C1 segment of cervical spinal cord (tissue), 14 donors: ENCODE data around the gene B4GALT1.
"Not testable (repeated sequence)": the region's sequence is repeated elsewhere in the genome, so short reads cannot be mapped to it uniquely, and the experiment has no call there.

Experiments used
- DNase-seq, 14 donors: peaks; one replicate each; lab custom pipeline; 2025; lab: John Stamatoyannopoulos, UW

Gene B4GALT1

DNA sequence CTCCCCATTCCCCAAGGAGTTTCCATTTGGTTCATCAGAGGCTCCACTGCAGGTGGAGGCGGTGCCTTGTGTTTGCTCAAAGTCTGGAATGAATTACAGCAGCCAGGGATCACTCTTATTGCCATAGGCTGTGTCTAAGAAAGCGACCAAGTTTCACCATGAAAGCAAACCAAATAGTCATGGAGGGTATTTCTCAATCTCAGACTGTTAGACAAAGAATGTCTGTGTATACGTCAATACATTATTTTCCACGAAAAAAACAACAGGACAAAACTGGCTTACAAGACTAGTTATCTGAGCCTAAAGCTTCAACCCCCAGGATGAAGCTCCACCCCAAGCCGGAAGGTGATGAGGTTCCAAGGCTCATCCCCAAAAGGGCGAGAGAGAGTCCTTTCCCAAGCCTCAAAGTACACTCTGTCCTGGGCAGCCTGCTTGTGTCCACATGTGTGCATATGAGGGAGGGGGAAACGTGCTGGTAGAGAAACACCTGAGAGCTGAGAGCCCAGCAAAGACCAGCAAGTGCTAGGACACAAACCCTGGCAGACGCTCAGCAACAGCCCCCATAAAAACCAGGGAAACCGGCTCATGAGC, 4.3 kb downstream of the B4GALT1 start:
- DNase-seq, result no peak

DNA sequence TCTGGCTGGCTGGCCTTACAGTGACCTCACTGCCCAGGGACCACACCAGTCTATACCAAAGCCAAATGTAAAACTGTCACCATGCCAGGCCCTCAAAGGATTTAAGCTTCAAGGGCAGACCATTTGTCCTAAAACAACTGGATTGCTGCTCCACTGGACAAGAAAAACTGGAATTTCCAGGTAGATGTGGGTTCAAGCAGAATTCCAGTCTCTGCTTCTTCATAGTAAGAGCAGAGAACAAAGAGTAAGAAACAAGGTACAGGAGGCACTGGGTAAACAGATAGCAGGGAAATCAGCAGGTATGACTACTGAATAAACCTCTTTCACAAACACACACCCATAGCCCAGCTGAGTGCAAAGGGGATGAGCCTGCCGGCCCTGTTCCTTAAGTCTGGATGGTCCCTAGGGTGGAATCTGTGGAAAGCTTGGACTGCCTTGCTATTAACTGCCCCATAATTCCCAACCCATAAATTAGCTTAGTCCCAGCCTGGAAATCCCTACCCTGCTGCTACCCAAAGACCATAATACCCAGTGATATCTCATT, 5.5 kb downstream of the B4GALT1 start:
- no peak for DNase-seq

DNA sequence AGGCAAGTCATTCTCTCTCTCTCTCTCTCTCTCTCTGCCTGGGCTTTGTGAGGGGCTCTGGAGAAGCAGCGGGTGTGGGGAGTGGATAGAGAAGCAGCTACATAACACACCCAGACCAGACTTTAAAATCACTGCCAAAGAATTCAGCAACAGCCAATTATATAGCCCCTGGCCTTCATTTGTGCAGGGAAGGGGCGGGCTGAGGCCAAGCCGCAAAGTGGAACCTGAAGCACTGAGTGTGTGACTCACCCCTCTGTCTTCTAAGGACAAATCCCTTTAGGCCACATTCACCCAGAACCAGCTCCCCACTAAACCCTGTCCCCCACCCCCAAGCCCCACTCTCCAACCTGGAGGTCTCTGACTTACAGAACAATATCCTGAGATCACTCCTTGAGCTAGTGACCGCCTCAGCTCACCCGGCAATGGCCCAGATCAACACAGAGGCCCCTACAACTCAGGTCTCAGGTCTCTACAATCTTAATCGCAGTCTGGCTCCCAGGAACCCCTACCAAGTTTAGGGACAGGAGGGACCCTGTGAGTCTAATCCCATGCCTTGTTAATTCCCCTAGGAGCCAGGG, 6.0 kb downstream of the B4GALT1 start:
- DNase-seq, result peak in 4 of 14 donors; percentile 8 to 57 (median 24)

DNA sequence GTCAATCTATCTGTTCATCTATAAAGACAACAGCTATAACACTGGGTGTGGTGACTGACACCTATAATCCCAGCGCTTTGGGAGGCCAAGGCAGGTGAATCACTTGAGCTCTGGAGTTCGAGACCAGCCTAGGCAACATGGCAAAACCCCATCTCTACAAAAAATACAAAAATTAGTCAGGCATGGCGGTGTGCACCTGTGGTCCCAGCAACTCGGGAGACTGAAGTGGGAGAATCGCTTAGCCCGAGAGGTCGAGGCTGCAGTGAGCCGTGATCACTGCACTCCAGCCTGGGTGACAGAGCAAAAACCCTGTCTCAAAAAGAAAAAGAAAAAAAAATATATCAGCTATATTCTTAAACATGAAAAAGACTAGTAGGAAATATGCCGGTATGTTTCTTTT, 6.7 kb downstream of the B4GALT1 start:
- not testable (repeated sequence) for DNase-seq

DNA sequence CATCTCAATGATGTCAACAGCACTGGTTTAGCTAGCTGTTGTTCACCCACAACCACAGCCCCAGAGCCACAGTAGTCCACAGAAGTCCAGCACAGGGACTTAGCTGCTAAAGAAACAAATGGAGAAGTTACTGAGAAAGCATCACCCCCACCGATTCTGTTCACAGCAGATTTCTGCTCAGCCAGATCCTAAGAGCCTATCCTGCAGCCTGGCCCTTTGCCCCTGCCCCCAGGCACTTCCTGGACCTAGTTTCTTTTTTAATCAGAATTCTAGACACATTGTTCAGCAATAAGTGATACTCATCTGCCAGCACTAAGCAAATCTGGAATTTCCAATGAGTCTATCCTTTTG, 7.4 kb downstream of the B4GALT1 start:
- peak in 11 of 14 donors; percentile 15 to 56 (median 28) for DNase-seq

DNA sequence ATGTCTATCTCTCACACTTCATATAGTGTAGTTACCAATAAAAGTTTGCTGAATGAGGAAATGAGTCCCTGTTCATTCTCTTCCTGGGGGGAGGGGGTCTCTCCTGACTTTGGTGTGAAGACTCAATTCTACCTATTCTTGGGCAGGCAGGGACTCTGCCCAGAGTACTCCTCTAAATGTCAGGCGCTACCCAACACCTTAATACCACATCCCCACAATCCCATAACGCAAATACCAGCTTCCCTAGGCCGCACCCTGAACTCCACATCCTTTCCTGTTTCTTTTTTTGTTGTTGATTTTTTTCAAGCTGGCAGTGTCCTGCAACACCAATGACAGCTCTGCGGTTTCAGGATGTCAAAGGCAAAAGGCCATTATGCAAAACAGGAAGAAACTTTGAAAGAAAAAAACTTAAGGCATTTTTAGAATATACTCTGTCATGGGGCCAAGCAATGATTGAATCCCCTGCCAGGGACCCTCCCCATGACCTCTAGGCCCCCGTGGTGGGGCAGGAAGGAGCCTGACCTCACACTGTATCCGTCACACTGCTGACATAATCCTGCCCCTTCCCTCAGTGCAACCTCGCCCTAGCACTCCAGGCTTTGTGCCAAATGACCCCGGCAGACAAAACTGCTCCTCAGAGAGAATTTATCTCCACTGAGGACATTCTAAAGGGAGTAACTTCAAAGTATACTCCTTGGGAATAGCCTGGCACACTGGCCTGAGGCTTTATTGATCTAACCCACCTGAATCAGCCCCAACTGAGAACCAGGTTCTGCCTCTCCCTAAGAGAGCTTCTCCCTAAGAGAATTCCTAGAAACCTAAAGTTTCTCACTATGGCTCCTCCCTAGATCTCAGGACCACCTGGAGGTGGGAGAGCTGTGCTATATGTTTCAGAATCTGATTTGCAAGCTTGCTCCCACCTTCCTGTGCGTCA, 8.0 kb downstream of the B4GALT1 start:
- no peak for DNase-seq

DNA sequence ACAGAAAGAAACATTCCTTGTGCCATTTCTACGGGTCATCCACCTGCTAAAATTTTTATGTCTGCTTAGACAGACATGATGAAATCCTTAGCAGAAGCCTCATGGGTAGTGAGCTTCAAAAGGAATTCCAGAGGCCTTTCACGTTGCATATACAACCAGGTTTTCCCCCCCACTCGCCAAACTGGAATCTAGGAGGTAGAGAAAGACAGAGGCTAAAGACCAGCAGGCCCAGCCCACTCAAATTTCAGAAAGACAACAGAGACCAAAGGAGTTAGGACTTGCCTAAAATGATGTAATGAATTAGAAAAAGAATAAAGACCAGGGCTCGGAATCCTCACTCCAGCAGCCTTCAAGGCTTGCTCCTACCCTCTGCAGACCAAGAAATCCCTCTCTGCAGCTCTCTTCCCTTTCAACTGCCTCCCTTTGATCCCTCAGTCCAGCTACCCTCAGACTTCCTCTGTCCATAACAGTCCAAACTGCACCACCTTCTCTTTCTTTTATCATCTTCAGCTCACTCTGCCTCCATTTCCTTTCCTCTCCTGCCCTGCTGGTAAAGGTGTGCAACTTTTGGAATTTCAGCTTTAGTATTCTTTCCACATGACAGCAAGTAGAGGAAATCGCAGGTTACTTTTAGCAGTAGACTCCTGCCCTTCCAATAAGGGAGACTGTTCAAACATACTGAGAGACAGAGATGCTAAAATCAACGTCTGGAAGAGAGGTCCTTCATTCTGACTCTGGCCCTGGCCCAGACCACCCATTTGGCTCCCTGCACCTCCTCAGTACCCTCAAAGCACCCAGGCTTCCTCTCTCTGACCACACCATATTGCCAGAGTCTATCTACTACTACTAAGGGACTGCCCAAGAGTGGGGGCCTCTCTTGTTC, 8.9 kb downstream of the B4GALT1 start:
- no peak for DNase-seq

DNA sequence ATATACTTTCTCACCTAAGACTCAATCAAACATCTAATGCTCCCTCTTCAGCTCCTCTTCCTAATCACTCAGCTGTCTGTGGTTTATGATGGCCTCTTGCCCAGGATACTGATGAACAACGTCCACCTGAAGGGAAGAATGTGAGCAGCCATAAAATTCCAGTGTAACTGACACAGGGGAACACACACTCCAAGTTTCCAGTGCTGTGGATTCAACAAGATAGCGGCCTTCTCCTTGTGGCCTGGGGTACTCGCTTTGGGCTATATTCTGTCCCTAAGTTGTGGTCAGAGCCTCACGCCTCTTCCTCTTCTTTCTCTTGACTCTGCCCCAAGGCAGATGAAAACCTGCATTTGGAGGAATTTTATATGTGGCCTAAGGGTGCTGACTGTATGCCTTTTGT, 11.7 kb downstream of the B4GALT1 start:
- DNase-seq, result no peak

DNA sequence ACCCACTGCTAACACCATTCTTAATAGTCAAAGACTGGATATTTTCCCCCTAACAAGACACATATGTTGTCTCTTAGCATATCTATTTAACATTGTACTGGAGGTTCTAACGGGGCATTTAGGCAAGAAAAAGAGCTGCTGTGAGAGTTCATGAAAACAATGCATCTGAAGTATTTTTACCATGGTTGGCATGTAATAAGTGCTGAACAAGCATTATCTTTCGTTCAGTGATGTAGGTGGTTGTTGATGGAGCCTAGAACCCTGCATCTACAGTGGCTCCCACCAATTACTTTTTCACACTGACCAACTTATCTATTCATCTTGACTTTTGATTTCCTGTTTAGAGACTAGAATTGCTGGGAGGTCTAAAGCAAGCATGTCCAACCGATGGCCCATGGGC, 12.8 kb downstream of the B4GALT1 start:
- DNase-seq, result no peak

DNA sequence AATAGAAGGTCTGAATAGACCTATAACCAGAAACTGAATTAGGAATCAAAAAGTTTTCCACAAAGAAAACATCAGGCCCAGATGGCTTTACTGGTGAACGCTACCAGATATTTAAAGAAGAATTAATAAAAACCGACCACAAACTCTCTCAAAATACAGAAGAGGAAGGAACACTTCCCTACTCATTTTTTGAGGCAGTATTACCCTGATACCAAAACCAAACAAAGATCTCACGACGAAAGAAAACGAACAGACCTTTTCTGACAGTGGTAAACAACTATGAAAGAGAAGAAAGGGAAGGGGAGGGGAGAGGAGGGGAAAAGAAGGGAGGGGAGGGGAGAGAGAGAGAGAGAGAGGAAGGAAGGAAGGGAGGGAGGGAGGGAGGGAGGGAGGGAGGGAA, 13.5 kb downstream of the B4GALT1 start:
- DNase-seq, result no peak

DNA sequence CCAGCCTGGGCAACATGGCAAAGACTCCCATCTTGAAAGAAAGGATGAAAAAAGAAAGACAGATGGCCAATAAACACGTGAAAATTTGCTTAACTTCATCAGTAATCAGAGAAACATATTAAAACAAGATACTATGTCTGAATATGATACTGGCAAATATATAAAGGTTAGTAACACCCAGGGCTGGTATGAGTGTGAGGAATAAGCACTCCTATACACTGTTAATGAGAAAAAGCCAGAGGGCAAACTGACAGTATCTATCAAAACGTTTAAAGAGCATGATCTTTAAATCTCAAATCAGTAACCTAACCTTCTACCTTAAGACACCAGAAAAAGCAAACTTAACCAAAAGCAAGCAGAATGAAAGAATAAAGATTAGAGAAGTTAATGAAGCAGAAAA, 14.1 kb downstream of the B4GALT1 start:
- no peak for DNase-seq

DNA sequence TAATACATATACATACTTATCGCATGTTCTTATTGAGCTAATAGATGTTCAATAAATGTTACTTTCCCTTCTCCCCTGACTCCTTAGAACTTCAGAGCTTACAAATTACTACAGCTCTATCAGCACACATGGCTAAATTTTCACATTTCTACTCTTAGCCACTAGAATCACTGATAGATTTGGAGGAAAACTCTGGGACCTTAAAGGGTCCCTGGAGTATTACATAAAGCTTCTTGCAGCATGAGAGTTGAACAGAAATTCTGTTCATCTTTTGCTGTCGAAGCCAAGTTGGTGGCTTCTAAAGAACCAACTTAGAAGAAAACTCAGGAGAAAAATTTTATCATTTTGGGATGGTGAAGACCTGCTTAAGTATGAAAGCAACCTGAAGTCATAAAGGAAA, 15.5 kb downstream of the B4GALT1 start:
- DNase-seq, result no peak

DNA sequence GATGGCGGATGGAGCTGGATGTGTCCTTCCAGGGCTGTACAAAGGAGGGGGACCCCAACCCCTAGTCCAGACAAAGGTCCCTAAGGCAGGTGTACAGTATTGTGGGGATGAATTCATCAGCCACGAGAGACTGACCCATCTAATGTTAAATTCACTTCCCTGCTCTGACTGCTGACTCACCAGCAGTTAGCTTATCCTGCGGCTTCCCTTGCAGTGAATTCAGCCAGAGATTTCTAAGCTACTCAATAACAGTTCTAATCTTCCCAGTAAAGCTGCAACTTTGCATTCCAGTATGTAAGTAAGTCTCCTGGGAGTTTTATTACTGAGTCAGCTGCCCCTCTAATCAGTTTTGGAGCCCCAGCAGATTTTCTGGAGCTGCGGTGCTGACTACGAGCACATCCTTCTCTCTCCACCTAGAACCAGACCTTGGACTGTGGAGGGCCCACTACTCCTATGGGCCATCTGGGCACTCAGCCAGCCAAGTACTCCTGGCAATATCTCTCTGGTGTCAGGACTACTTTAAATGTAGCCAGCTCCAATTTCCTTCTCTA, 16.1 kb downstream of the B4GALT1 start:
- no peak for DNase-seq

DNA sequence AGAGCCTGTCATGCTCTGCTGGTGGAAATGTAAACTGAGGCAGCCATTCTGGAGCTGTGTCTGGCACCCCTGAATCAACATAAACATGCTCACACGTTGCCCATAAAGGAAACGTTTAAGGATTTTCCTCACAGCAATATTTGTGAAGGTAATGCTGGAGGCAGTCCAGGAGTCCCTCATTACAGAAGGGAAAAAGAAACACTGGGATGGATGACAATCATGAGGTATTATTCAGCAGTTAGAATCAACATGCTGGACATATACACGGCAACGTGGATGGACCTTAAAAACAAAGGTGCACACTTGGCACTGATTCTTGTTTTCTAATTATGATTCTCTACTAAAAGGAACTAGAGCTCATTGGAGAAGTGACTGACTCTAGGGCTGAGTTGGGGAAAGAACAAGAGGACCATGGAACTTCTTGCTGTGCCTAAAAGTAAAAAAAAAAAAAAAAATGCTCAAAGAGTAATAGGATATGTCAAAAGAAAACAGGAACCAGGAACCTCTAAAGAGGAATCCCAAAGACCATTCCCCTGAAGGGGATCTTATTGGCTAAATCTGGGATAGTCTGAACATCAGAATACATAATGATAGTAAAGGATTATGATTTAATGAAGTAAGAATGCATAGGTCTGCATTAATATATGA, 18.6 kb downstream of the B4GALT1 start:
- DNase-seq, result no peak

DNA sequence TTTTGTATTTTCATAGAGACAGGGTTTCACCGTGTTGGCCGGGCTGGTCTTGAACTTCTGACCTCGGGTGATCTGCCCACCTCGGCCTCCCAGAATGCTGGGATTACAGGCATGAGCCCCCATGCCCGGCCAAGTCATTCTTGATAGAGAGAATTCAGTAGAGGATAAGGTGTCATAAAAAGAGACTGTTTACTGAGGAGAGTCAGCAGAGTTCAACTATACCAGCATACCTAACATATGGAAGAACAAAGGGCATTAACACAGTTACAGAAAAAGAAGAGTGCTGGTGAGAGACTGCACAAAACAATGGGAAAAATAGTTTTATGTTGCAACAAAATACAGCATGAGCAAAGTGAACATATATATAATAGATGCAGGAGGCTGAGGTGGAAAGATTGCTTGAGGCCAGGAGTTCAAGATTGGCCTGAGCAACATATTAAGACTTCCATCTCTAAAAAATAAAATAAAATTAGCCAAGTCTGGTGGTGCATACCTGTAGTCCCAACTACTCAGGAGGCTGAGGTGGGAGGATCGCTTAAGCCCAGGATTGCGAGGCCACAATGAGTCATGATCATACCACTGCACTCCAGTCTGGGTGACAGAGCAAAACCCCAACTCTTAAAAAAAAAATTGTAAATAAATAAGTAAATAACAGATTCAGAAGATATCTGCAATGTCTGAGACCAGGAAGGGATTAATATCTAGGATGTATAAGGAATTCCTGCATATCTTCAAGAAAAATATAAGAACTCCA, 19.5 kb downstream of the B4GALT1 start:
- no peak for DNase-seq

DNA sequence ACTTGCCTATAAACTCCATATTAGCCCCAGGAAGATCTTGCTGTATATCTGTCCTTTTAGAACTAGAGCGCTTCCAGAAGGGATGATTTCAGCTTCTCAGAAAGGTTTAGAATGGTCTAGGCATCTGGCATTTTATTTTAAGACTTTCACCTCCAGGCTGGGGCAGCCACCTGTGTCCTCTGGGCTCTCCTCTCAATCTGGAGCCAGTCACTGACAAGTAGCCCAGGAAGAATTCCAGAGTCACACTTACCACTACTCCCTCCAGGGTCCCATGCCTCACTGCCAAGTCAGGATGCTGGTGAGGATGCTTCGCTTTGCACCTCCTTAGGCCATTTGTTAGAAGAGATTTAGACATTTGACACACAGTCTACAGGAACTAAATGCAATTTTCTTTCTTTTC, 20.8 kb downstream of the B4GALT1 start:
- DNase-seq, result no peak

DNA sequence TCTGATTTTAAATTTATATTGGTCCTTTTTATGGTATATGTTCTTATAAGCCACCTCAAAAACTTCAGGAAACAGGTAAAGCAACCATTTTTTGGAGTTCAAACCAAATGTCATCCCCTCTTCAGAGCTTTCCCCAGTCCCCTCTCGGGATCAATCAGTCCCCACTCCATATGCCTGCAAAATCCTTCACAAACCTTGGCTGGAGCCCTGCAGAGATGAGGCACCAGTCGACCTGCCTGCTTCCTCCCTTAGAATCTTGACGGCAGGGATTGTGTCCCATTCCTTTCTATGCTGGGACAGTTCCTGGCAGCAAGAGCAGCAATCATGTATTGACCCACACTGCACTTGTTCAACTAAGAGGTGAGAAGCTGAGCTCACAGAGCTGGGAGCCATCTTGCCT, 22.6 kb downstream of the B4GALT1 start:
- DNase-seq, result no peak

DNA sequence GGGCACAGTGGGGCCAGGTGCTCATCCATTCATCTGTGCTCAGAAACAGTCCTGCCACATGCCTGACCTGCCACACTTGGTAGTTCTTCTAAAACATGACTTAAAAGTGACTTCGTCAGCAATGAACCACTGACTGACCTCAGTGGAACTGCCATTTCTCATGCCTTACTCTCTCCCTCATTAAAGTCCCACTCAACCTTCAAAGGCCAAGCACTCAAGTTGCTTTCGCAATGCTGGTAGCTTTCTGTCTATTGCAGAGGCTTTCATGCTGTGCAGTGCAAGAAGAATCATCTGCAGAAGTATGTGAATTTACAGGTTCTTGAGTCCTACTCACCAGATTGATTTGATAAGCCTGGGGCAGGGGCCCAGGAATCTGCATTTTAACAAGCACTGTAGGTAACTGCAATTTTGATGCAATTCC, 23.9 kb downstream of the B4GALT1 start:
- no peak for DNase-seq

DNA sequence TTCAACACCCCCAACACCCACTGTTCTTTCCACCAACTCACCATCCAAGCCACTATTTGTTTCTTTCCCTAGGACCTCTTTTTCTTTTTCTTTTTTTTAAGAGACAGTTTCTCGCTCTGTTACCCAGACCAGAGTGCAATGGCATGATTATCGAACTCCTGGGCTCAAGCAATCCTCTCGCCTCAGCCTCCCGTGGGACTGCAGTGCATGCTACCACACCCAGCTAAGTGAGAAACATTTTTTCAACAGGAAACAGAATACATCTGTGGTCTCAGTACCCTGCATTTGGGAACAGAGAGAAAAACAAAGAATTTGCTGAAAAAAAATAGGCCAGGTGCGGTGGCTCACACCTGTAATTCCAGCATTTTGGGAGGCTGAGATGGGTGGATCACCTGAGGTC, 24.6 kb downstream of the B4GALT1 start:
- DNase-seq, result no peak
